Stimulated activated naive CD8-positive, alpha-beta T cell treated with anti-CD3 and anti-CD28 coated beads, Interleukin-15, amount 100 ng/mL, for 72 hours (primary cell): Measurements from ENCODE around the gene CFAP90.

ENCODE experiments used
- ATAC-seq: fragments of 150-1000 bp; cut with Tn5 transposase; 2 replicates; pipeline ENCODE4 v1.10.0; 2021; ENCODE audit warnings: mild to moderate bottlenecking, moderate library complexity
- DNase-seq, 2 donors: peaks; one replicate each; pipeline ENCODE4 v3.0.0; 2021 to 2022
- H3K27ac Mint-ChIP-seq, 2 donors: one replicate each; pipeline ENCODE4 v1.8.0; 2022; ENCODE audit warnings: mild to moderate bottlenecking in 2 of 2, mixed read lengths in 2 of 2, moderate library complexity in 2 of 2
- H3K27me3 Mint-ChIP-seq: one replicate; pipeline ENCODE4 v1.8.0; 2022; ENCODE audit warnings: mixed read lengths
- H3K4me1 Mint-ChIP-seq: one replicate; pipeline ENCODE4 v1.8.0; 2022; ENCODE audit warnings: mild to moderate bottlenecking, mixed read lengths
- H3K4me3 Mint-ChIP-seq, 2 donors: one replicate each; pipeline ENCODE4 v1.8.0; 2022; ENCODE audit warnings: mild to moderate bottlenecking in 2 of 2, mixed read lengths in 2 of 2, moderate library complexity in 1 of 2
- H3K9me3 Mint-ChIP-seq, 2 donors: one replicate each; pipeline ENCODE4 v1.8.0; 2022; ENCODE audit warnings: mixed read lengths in 2 of 2

CFAP90 gene

GRCh38 chr5:7814816-7815215 is 36.1 kb downstream of the CFAP90 start:
- Mint-ChIP-seq H3K4me1 (peaks cover 8% of the 10 kb centered on the region), H3K27ac (no peak overlapping the region), H3K27me3 (peaks cover 62% of the 10 kb centered on the region), H3K4me3 (no peak overlapping the region), H3K9me3 (no peaks in the 10 kb centered on the region)
- DNase-seq, result no peak
- no peak for ATAC-seq

GRCh38 chr5:7813576-7813975 is 37.4 kb downstream of the CFAP90 start:
- peaks cover 62% of the 10 kb centered on the region for H3K27me3 Mint-ChIP-seq
- H3K9me3 Mint-ChIP-seq, result no peaks in the 10 kb centered on the region
- no peak for ATAC-seq
- H3K4me1 Mint-ChIP-seq, result peaks cover 8% of the 10 kb centered on the region
- H3K4me3 Mint-ChIP-seq, result no peak overlapping the region
- no peak overlapping the region for H3K27ac Mint-ChIP-seq
- no peak for DNase-seq

- Mint-ChIP-seq H3K27ac (no peak overlapping the region), H3K9me3 (no peaks in the 10 kb centered on the region), H3K4me1 (peaks cover 8% of the 10 kb centered on the region), H3K27me3 (peaks cover 62% of the 10 kb centered on the region), H3K4me3 (no peak overlapping the region)
- DNase-seq, result no peak
- ATAC-seq, result no peak
These were observed 37.9 kb downstream of the CFAP90 start for GRCh38 chr5:7813007-7813406.

GRCh38 chr5:7811715-7812114 is 39.2 kb downstream of the CFAP90 start:
- ATAC-seq, result no peak
- no peak overlapping the region for H3K27ac Mint-ChIP-seq
- H3K4me3 Mint-ChIP-seq, result no peak overlapping the region
- H3K4me1 Mint-ChIP-seq, result peaks cover 8% of the 10 kb centered on the region
- H3K9me3 Mint-ChIP-seq, result peaks cover 0 to 4% of the 10 kb centered on the region in 2 donors
- H3K27me3 Mint-ChIP-seq, result peaks cover 58% of the 10 kb centered on the region
- no peak for DNase-seq

- H3K27ac Mint-ChIP-seq, result no peak overlapping the region
- peaks cover 0 to 4% of the 10 kb centered on the region in 2 donors for H3K9me3 Mint-ChIP-seq
- H3K4me1 Mint-ChIP-seq, result no peaks in the 10 kb centered on the region
- ATAC-seq (no peak), DNase-seq (no peak)
- H3K27me3 Mint-ChIP-seq, result peaks cover 42% of the 10 kb centered on the region
- H3K4me3 Mint-ChIP-seq, result no peak overlapping the region
These were observed 41.9 kb downstream of the CFAP90 start for GRCh38 chr5:7808998-7809397.

- H3K27me3 Mint-ChIP-seq, result peaks cover 15% of the 10 kb centered on the region
- H3K4me3 Mint-ChIP-seq, result no peak overlapping the region
- no peak overlapping the region for H3K27ac Mint-ChIP-seq
- peaks cover 0 to 4% of the 10 kb centered on the region in 2 donors for H3K9me3 Mint-ChIP-seq
- no peaks in the 10 kb centered on the region for H3K4me1 Mint-ChIP-seq
- ATAC-seq (no peak), DNase-seq (no peak)
These were observed 45.6 kb downstream of the CFAP90 start for GRCh38 chr5:7805379-7805778.

GRCh38 chr5:7803937-7804336 is 47.0 kb downstream of the CFAP90 start:
- no peak for ATAC-seq
- Mint-ChIP-seq H3K4me1 (no peaks in the 10 kb centered on the region), H3K9me3 (peaks cover 0 to 4% of the 10 kb centered on the region in 2 donors), H3K4me3 (no peak overlapping the region), H3K27ac (no peak overlapping the region), H3K27me3 (peaks cover 10% of the 10 kb centered on the region)
- no peak for DNase-seq

- DNase-seq (no peak), ATAC-seq (no peak)
- no peaks in the 10 kb centered on the region for H3K4me1 Mint-ChIP-seq
- H3K9me3 Mint-ChIP-seq, result peaks cover 0 to 4% of the 10 kb centered on the region in 2 donors
- H3K27me3 Mint-ChIP-seq, result peaks cover 15% of the 10 kb centered on the region
- no peak overlapping the region for H3K27ac Mint-ChIP-seq
- H3K4me3 Mint-ChIP-seq, result no peak overlapping the region
These were observed 48.1 kb downstream of the CFAP90 start for GRCh38 chr5:7802855-7803254.

GRCh38 chr5:7801891-7802614 is 48.9 kb downstream of the CFAP90 start:
- H3K4me3 Mint-ChIP-seq, result no peak overlapping the region
- H3K4me1 Mint-ChIP-seq, result no peaks in the 10 kb centered on the region
- DNase-seq (no peak), ATAC-seq (no peak)
- H3K27ac Mint-ChIP-seq, result no peak overlapping the region
- no peaks in the 10 kb centered on the region for H3K9me3 Mint-ChIP-seq
- H3K27me3 Mint-ChIP-seq, result peaks cover 21% of the 10 kb centered on the region

GRCh38 chr5:7795306-7795705 is 55.6 kb downstream of the CFAP90 start:
- Mint-ChIP-seq H3K4me3 (no peak overlapping the region), H3K4me1 (no peaks in the 10 kb centered on the region), H3K27ac (no peak overlapping the region), H3K9me3 (no peaks in the 10 kb centered on the region), H3K27me3 (peaks cover 40% of the 10 kb centered on the region)
- DNase-seq (no peak), ATAC-seq (no peak)

- DNase-seq, result no peak
- H3K27me3 Mint-ChIP-seq, result peaks cover 44% of the 10 kb centered on the region
- H3K4me3 Mint-ChIP-seq, result no peak overlapping the region
- H3K27ac Mint-ChIP-seq, result no peak overlapping the region
- H3K9me3 Mint-ChIP-seq, result no peaks in the 10 kb centered on the region
- ATAC-seq, result no peak
- no peaks in the 10 kb centered on the region for H3K4me1 Mint-ChIP-seq
These were observed 56.1 kb downstream of the CFAP90 start for GRCh38 chr5:7794823-7795222.

GRCh38 chr5:7794311-7794710 is 56.6 kb downstream of the CFAP90 start:
- H3K4me1 Mint-ChIP-seq, result no peaks in the 10 kb centered on the region
- H3K4me3 Mint-ChIP-seq, result no peak overlapping the region
- H3K9me3 Mint-ChIP-seq, result no peaks in the 10 kb centered on the region
- no peak overlapping the region for H3K27ac Mint-ChIP-seq
- ATAC-seq, result no peak
- peaks cover 45% of the 10 kb centered on the region for H3K27me3 Mint-ChIP-seq
- no peak for DNase-seq

GRCh38 chr5:7793895-7794294 is 57.0 kb downstream of the CFAP90 start:
- H3K27me3 Mint-ChIP-seq, result peaks cover 45% of the 10 kb centered on the region
- no peaks in the 10 kb centered on the region for H3K9me3 Mint-ChIP-seq
- H3K4me1 Mint-ChIP-seq, result no peaks in the 10 kb centered on the region
- ATAC-seq (no peak), DNase-seq (no peak)
- no peak overlapping the region for H3K4me3 Mint-ChIP-seq
- no peak overlapping the region for H3K27ac Mint-ChIP-seq

GRCh38 chr5:7789567-7789966 is 61.4 kb downstream of the CFAP90 start:
- Mint-ChIP-seq H3K27me3 (peaks cover 47% of the 10 kb centered on the region), H3K9me3 (no peaks in the 10 kb centered on the region), H3K4me3 (no peak overlapping the region), H3K27ac (no peak overlapping the region), H3K4me1 (no peaks in the 10 kb centered on the region)
- no peak for ATAC-seq
- no peak for DNase-seq

- no peaks in the 10 kb centered on the region for H3K4me1 Mint-ChIP-seq
- no peak overlapping the region for H3K4me3 Mint-ChIP-seq
- no peak for ATAC-seq
- H3K27ac Mint-ChIP-seq, result no peak overlapping the region
- H3K27me3 Mint-ChIP-seq, result peaks cover 63% of the 10 kb centered on the region
- no peak for DNase-seq
- no peaks in the 10 kb centered on the region for H3K9me3 Mint-ChIP-seq
These were observed 63.2 kb downstream of the CFAP90 start for GRCh38 chr5:7787770-7788169.

GRCh38 chr5:7784683-7785380 is 66.1 kb downstream of the CFAP90 start:
- Mint-ChIP-seq H3K27ac (no peak overlapping the region), H3K4me3 (no peak overlapping the region), H3K4me1 (peaks cover 3% of the 10 kb centered on the region), H3K27me3 (peaks cover 71% of the 10 kb centered on the region), H3K9me3 (no peaks in the 10 kb centered on the region)
- ATAC-seq, result no peak
- no peak for DNase-seq
